K562 (cell line): Measurements from ENCODE around the gene CEMIP. TPM values are rescaled to one million over a fixed set of nuclear protein-coding genes. Genes with fewer than 3 reads are reported as not detected.

ENCODE experiments used
- ATAC-seq: fragments of 200-7000 bp; cut with Tn5 transposase; 3 replicates; pipeline ENCODE4 v1.9.1; 2020; ENCODE audit warnings: moderate library complexity
- BruUV-seq: library from RNA; stranded (reverse); fragments of 400-500 nt; replicated peaks from 2 replicates; lab custom pipeline; 2021; lab: Mats Ljungman, UMichigan
- CTCF ChIA-PET: fragments of 300-600 bp; formaldehyde crosslinking; extraction: SDS; loops from one replicate; lab custom pipeline; 2021; ENCODE audit warnings: low intra/inter-chr PET ratio; lab: Yijun Ruan, JAX
- POLR2A ChIA-PET: fragments of 300-600, 350-650 bp; sonication (Branson Sonifier 250); formaldehyde crosslinking; extraction: SDS; loops from one replicate; lab custom pipeline; 2021; ENCODE audit warnings: antibody characterized with exemption, inconsistent platforms; lab: Yijun Ruan, JAX
- DNase-seq, 4 experiments: peaks; one replicate each; pipeline versions ENCODE4 v3.0.0 to v3.0.0-alpha.2; 2011 to 2018; ENCODE audit warnings: low spot score in 3 of 4, mixed read lengths in 3 of 4; ENCODE audit errors: extremely low read depth in 1 of 4
- FAIRE-seq: peaks from 2 replicates; lab custom pipeline; 2011; peaks lifted over from hg19 to GRCh38; lab: Jason Lieb, UNC
- H2AFZ ChIP-seq: 2 replicates; pipeline ENCODE4 v1.6.0; 2011; ENCODE audit warnings: low read depth, low read length, control low read depth, inconsistent platforms
- H3K27ac ChIP-seq: fragments of 200-600 bp; 3 replicates; pipeline ENCODE4 v1.8.0; 2011; ENCODE audit warnings: low read depth, mild to moderate bottlenecking, control low read depth, inconsistent platforms, low read length, moderate library complexity, mixed read lengths; ENCODE audit errors: extremely low read depth
- H3K27me3 ChIP-seq, 2 experiments: fragments of 300-600 bp in 1 of 2; 2 replicates in 1 of 2; 3 replicates in 1 of 2; pipeline versions ENCODE4 v1.6.0 to v1.8.0; 2011; ENCODE audit warnings: inconsistent platforms in 2 of 2, low read length in 2 of 2, mild to moderate bottlenecking in 1 of 2, mixed read lengths in 1 of 2, moderate library complexity in 1 of 2; ENCODE audit not compliant: control insufficient read depth in 2 of 2, insufficient read depth in 2 of 2
- H3K36me3 ChIP-seq: fragments of 300-600 bp; 3 replicates; pipeline ENCODE4 v1.8.0; 2011; ENCODE audit warnings: mild to moderate bottlenecking, low read length, inconsistent platforms; ENCODE audit not compliant: control insufficient read depth, insufficient read depth
- H3K4me1 ChIP-seq, 2 experiments: fragments of 200-600 bp in 1 of 2; replicated peaks in 1 of 2; 2 replicates in 1 of 2; 3 replicates in 1 of 2; pipeline versions ENCODE4 v1.5.1 to v1.8.0; 2011; ENCODE audit warnings: inconsistent platforms in 2 of 2, low read length in 2 of 2, mild to moderate bottlenecking in 1 of 2, mixed read lengths in 1 of 2, moderate library complexity in 1 of 2; ENCODE audit not compliant: control insufficient read depth in 2 of 2, insufficient read depth in 2 of 2
- H3K4me2 ChIP-seq: 2 replicates; pipeline ENCODE4 v1.6.1; 2011; ENCODE audit warnings: low read length, control low read depth, inconsistent platforms, mixed read lengths; ENCODE audit not compliant: insufficient read depth
- H3K4me3 ChIP-seq: fragments of 200-600 bp; sonication (generic), shearing (Covaris generic); 2 replicates; pipeline ENCODE4 v1.5.1; 2016; ENCODE audit warnings: control low read depth, inconsistent platforms
- H3K79me2 ChIP-seq: fragments of 200-600 bp; 3 replicates; pipeline ENCODE4 v1.8.0; 2011; ENCODE audit warnings: low read length, inconsistent platforms; ENCODE audit not compliant: control insufficient read depth, insufficient read depth
- H3K9ac ChIP-seq, 2 experiments: 2 replicates each; pipeline versions ENCODE4 v1.6.0 to v1.6.1; 2011; ENCODE audit warnings: low read depth in 2 of 2, low read length in 2 of 2, control low read depth in 1 of 2, inconsistent platforms in 1 of 2, mild to moderate bottlenecking in 1 of 2, mixed read lengths in 1 of 2; ENCODE audit not compliant: insufficient read depth in 1 of 2
- H3K9me1 ChIP-seq: one replicate; pipeline ENCODE4 v1.6.0; 2011; ENCODE audit warnings: inconsistent platforms, mild to moderate bottlenecking, low read length, moderate library complexity; ENCODE audit not compliant: control insufficient read depth, insufficient read depth
- H3K9me3 ChIP-seq: replicated peaks from 2 replicates; pipeline ENCODE4 v1.5.1; 2011; ENCODE audit warnings: low read depth, low read length, inconsistent platforms; ENCODE audit not compliant: control insufficient read depth, insufficient read depth
- H4K20me1 ChIP-seq: replicated peaks from 2 replicates; pipeline ENCODE4 v1.6.1; 2011; ENCODE audit warnings: low read length, inconsistent platforms, mixed read lengths; ENCODE audit not compliant: control insufficient read depth, insufficient read depth
- FOS ChIP-seq: IDR thresholded peaks from 3 replicates; pipeline ENCODE4 v1.6.1; 2011; ENCODE audit not compliant: insufficient read length; ENCODE audit errors: extremely low read depth
- HLTF ChIP-seq: fragments of 450-650 bp; IDR thresholded peaks from 2 replicates; pipeline ENCODE4 v1.6.1; 2016
- MEIS2 ChIP-seq: fragments of 450-650 bp; IDR thresholded peaks from 2 replicates; pipeline ENCODE4 v1.6.1; 2014; ENCODE audit warnings: mild to moderate bottlenecking; ENCODE audit not compliant: partially characterized antibody
- NR2F6 ChIP-seq: fragments of 450-650 bp; formaldehyde crosslinking; IDR thresholded peaks from 2 replicates; pipeline ENCODE4 v1.4.0; 2020; ENCODE audit warnings: mild to moderate bottlenecking
- PTBP1 ChIP-seq: fragments of 200-400 bp; formaldehyde crosslinking; IDR thresholded peaks from 2 replicates; pipeline ENCODE4 v1.6.1; 2017; ENCODE audit warnings: low read depth, low read length
- SMC3 ChIP-seq: conservative IDR thresholded peaks from 2 replicates; pipeline ENCODE4 v1.6.1; 2011; ENCODE audit warnings: low read depth, low read length, improper control_type of control experiment; ENCODE audit not compliant: insufficient read depth
- TOE1 ChIP-seq, 2 experiments: fragments of 450-650 bp in 1 of 2; sonication (generic) in 1 of 2; formaldehyde crosslinking in 1 of 2; IDR thresholded peaks; 2 replicates each; pipeline versions ENCODE4 v1.7.1 to v1.8.0; 2016 to 2022; ENCODE audit warnings: borderline replicate concordance in 2 of 2, mild to moderate bottlenecking in 2 of 2, antibody characterized with exemption in 1 of 2, inconsistent platforms in 1 of 2, low read depth in 1 of 2, missing genetic modification reagents in 1 of 2, moderate library complexity in 1 of 2
- ZNF197 ChIP-seq: fragments of 200-800 bp; sonication (Bioruptor generic); IDR thresholded peaks from 2 replicates; pipeline ENCODE4 v1.6.1; 2016; ENCODE audit warnings: low read depth, missing genetic modification characterization, missing compliant biosample characterization
- ZNF24 ChIP-seq: fragments of 450-650 bp; IDR thresholded peaks from 2 replicates; pipeline ENCODE4 v1.6.1; 2016
- ZNF589 ChIP-seq: fragments of 200-800 bp; sonication (Bioruptor generic); IDR thresholded peaks from 2 replicates; pipeline ENCODE4 v1.6.1; 2016; ENCODE audit warnings: low read depth, missing genetic modification characterization, missing compliant biosample characterization
- WGBS: fragments of 100-300 bp; shearing (Covaris generic); methylation state at CpG from one replicate; pipeline ENCODE4 v1.1.6; 2016; ENCODE audit warnings: low coverage, mixed read lengths; ENCODE audit not compliant: insufficient coverage; ENCODE audit errors: missing lambda C conversion rate; 5-methylcytosine and 5-hydroxymethylcytosine counted together
- in situ Hi-C: fragments of 300-500 bp; cut with MboI; formaldehyde crosslinking; loops from 4 replicates; pipeline ENCODE4 v1.15.0; 2018; ENCODE audit warnings: inconsistent platforms, mixed read lengths
- intact Hi-C: fragments of 100-400 bp; cut with micrococcal nuclease; formaldehyde crosslinking; loops from 2 replicates; pipeline ENCODE4 v1.14.2; 2022
- polyA plus RNA-seq, 8 experiments: library from polyadenylated mRNA; depleted of rRNA in 4 of 8; stranded (reverse) in 5 of 8; unstranded in 3 of 8; fragments of >200 nt; fragmentation: Nextera tagmentation in 2 of 8; fragmentation: Illumina TruSeq in 1 of 8; extraction: Ambion mirVana in 2 of 8; extraction: Trizol in 1 of 8; gene quantifications; 2 replicates each; pipeline versions ENCODE4 v1.2.1 to v1.2.3, GENCODE V29; 2011 to 2014; ENCODE audit warnings: inconsistent platforms in 1 of 8, missing spikeins in 1 of 8
- total RNA-seq, 7 experiments: library from RNA; depleted of rRNA in 6 of 7; stranded (reverse); fragments of >200 nt in 6 of 7; fragmentation: Illumina TruSeq in 2 of 7; extraction: Trizol in 2 of 7; gene quantifications; 2 replicates each; pipeline versions ENCODE4 v1.2.1 to v1.2.3, GENCODE V29; 2011 to 2021; ENCODE audit warnings: low replicate concordance in 1 of 7
- TF ChIP-seq, protein P1 (sequence below): sonication (generic); formaldehyde crosslinking; IDR thresholded peaks from 2 replicates; pipeline ENCODE4 v1.8.1; 2023; ENCODE audit warnings: mild to moderate bottlenecking, missing genetic modification reagents
- TF ChIP-seq, protein P2 (sequence below): sonication (generic); formaldehyde crosslinking; IDR thresholded peaks from 2 replicates; pipeline ENCODE4 v1.8.1; 2023; ENCODE audit warnings: mild to moderate bottlenecking, missing genetic modification reagents
- TF ChIP-seq, protein P3 (sequence below): sonication (generic); IDR thresholded peaks from 2 replicates; pipeline ENCODE4 v1.6.1; 2016
- TF ChIP-seq, protein P4 (sequence below): fragments of 200-800 bp; sonication (Bioruptor generic); IDR thresholded peaks from 2 replicates; pipeline ENCODE4 v1.6.1; 2017; ENCODE audit warnings: missing genetic modification characterization, missing compliant biosample characterization

The CEMIP gene
- total and polyA plus RNA-seq, 9 of the 15 experiments (the other 6 are each of a cell fraction or from before 2014, with no cell fraction given): 0.33 TPM; not detected in 8

DNA sequence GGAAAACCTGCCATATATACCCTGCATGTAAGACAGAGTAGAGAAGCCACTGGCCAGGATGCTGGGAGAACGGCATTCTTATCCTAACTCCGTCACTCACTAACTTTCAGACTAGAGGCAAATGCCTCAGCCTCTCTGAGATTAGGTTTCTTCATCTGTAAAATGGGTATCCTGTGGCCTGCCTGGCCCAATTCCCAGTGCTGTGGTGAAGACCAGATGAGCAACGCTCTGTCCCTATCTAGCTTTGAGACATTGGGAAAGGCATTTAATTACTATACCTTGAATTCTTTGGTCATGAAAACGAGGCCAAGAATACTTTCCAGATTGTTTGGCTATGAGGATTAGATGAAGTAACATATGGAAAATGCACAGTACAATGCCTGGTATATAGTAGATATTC is 35.9 kb downstream of the CEMIP start (continued):
- TF ChIP-seq, protein P1, sequence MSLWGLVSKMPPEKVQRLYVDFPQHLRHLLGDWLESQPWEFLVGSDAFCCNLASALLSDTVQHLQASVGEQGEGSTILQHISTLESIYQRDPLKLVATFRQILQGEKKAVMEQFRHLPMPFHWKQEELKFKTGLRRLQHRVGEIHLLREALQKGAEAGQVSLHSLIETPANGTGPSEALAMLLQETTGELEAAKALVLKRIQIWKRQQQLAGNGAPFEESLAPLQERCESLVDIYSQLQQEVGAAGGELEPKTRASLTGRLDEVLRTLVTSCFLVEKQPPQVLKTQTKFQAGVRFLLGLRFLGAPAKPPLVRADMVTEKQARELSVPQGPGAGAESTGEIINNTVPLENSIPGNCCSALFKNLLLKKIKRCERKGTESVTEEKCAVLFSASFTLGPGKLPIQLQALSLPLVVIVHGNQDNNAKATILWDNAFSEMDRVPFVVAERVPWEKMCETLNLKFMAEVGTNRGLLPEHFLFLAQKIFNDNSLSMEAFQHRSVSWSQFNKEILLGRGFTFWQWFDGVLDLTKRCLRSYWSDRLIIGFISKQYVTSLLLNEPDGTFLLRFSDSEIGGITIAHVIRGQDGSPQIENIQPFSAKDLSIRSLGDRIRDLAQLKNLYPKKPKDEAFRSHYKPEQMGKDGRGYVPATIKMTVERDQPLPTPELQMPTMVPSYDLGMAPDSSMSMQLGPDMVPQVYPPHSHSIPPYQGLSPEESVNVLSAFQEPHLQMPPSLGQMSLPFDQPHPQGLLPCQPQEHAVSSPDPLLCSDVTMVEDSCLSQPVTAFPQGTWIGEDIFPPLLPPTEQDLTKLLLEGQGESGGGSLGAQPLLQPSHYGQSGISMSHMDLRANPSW (CRISPR knock-in tag): no peak
- TF ChIP-seq PTBP1 (no peak), NR2F6 (CRISPR knock-in tag) (no peak)

DNA sequence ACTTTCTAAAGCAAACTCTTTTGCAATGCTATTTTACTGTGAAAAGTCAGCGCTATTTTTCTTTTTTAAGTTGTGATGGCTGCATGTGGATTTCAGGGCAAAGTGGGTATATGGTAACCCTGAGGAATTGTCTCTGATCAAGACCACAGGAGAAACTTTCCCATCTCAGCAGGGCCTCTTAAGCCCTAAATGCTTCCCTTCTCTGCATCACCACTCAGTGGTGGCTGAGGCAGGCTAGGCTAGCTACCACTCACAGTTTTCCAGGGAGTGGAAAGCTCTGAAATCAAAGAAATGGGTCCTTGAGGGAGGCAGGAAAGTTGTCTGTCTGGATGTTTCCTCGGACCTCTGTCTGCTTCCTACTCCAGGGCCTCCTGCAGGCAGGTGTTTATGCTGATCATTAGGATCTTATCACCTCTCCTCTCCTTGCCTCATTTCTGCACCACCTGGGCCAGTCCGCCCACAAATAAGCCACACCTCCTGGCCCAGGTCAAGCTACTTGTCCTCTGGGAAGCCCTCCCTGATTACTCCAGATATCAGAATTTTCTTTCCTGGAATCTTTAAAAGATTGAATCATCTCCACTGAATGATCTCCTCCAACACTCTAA is 37.0 kb downstream of the CEMIP start:
- FAIRE-seq: no peak
- TF ChIP-seq MEIS2 (no peak), ZNF197 (no peak), SMC3 (no peak), HLTF (no peak), ZNF589 (no peak), FOS (no peak), ZNF24 (no peak), TOE1 (IDR thresholded peaks at IDR 0.05; ENCODE audit: borderline replicate concordance) (no peak), TOE1 (CRISPR knock-in tag; IDR thresholded peaks at IDR 0.05; ENCODE audit: borderline replicate concordance, low read depth) (no peak)
- TF ChIP-seq, protein P2, sequence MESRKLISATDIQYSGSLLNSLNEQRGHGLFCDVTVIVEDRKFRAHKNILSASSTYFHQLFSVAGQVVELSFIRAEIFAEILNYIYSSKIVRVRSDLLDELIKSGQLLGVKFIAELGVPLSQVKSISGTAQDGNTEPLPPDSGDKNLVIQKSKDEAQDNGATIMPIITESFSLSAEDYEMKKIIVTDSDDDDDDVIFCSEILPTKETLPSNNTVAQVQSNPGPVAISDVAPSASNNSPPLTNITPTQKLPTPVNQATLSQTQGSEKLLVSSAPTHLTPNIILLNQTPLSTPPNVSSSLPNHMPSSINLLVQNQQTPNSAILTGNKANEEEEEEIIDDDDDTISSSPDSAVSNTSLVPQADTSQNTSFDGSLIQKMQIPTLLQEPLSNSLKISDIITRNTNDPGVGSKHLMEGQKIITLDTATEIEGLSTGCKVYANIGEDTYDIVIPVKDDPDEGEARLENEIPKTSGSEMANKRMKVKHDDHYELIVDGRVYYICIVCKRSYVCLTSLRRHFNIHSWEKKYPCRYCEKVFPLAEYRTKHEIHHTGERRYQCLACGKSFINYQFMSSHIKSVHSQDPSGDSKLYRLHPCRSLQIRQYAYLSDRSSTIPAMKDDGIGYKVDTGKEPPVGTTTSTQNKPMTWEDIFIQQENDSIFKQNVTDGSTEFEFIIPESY (CRISPR knock-in tag): no peak
- TF ChIP-seq, protein P3, sequence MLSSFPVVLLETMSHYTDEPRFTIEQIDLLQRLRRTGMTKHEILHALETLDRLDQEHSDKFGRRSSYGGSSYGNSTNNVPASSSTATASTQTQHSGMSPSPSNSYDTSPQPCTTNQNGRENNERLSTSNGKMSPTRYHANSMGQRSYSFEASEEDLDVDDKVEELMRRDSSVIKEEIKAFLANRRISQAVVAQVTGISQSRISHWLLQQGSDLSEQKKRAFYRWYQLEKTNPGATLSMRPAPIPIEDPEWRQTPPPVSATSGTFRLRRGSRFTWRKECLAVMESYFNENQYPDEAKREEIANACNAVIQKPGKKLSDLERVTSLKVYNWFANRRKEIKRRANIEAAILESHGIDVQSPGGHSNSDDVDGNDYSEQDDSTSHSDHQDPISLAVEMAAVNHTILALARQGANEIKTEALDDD: no peak
- TF ChIP-seq, protein P4, sequence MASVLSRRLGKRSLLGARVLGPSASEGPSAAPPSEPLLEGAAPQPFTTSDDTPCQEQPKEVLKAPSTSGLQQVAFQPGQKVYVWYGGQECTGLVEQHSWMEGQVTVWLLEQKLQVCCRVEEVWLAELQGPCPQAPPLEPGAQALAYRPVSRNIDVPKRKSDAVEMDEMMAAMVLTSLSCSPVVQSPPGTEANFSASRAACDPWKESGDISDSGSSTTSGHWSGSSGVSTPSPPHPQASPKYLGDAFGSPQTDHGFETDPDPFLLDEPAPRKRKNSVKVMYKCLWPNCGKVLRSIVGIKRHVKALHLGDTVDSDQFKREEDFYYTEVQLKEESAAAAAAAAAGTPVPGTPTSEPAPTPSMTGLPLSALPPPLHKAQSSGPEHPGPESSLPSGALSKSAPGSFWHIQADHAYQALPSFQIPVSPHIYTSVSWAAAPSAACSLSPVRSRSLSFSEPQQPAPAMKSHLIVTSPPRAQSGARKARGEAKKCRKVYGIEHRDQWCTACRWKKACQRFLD (CRISPR knock-in tag): no peak

More for the DNA sequence above, 37.0 kb downstream of the CEMIP start:
- DNase-seq (no peak), ATAC-seq (no peak)
- in situ Hi-C loops (no loop called here), intact Hi-C loops (no loop called here)
- no peaks in the 10 kb centered on the region for H4K20me1 ChIP-seq
- H3K27ac ChIP-seq: no peak overlapping the region
- H3K9me1 ChIP-seq: no peaks in the 10 kb centered on the region
- no TSS peak for BruUV-seq
- no peaks in the 10 kb centered on the region; a peak in 1 of 5 replicates for H3K4me1 ChIP-seq
- no peak overlapping the region for H3K9ac ChIP-seq
- no peaks in the 10 kb centered on the region for H3K9me3 ChIP-seq
- H3K36me3 ChIP-seq: no peaks in the 10 kb centered on the region
- H3K4me3 ChIP-seq: no peak overlapping the region
- 0% methylated on average over 3 of the region's 3 CpGs for WGBS
- ChIA-PET POLR2A (no interaction called here), CTCF (no interaction called here)
- no peak overlapping the region for H3K4me2 ChIP-seq
- H2AFZ ChIP-seq: no peak overlapping the region
- peaks cover 0 to 14% of the 10 kb centered on the region in 2 experiments; a peak in 3 of 5 replicates for H3K27me3 ChIP-seq
- no peaks in the 10 kb centered on the region for H3K79me2 ChIP-seq
